Measurements from ENCODE around the gene ZPR1.
"Not testable (repeated sequence)": the region's sequence is repeated elsewhere in the genome, so short reads cannot be mapped to it uniquely, and the experiment has no call there.

ZPR1 gene

GRCh38 chr11:116804001-116804400 is 16.2 kb upstream of the ZPR1 start:
- no peak for TF ChIP-seq CTCF (IDR thresholded peaks at IDR 0.05; ENCODE audit: low read depth, low read length)
- H3K4me3 ChIP-seq (ENCODE audit: low read depth, low read length) = no peak overlapping the region
- DNase-seq (ENCODE audit: low read depth, low spot score) = no peak
- in situ Hi-C loops (cut with HindIII; ENCODE audit: low sequenced_read_pairs) = no loop called here

GRCh38 chr11:116801662-116802061 is 13.8 kb upstream of the ZPR1 start:
- DNase-seq (ENCODE audit: low read depth, low spot score); in situ Hi-C loops (cut with HindIII; ENCODE audit: low sequenced_read_pairs); H3K4me3 ChIP-seq (ENCODE audit: low read depth, low read length): not testable (repeated sequence)

GRCh38 chr11:116800610-116801009 is 12.8 kb upstream of the ZPR1 start:
- TF ChIP-seq CTCF (IDR thresholded peaks at IDR 0.05; ENCODE audit: low read depth, low read length) = no peak
- in situ Hi-C loops (cut with HindIII; ENCODE audit: low sequenced_read_pairs) = no loop called here
- no peak overlapping the region for H3K4me3 ChIP-seq (ENCODE audit: low read depth, low read length)
- DNase-seq (ENCODE audit: low read depth, low spot score) = no peak

- no peak for TF ChIP-seq CTCF (IDR thresholded peaks at IDR 0.05; ENCODE audit: low read depth, low read length)
- H3K4me3 ChIP-seq (ENCODE audit: low read depth, low read length) = no peak overlapping the region
- in situ Hi-C loops (cut with HindIII; ENCODE audit: low sequenced_read_pairs) = no loop called here
- DNase-seq (ENCODE audit: low read depth, low spot score) = no peak
These were observed 10.5 kb upstream of the ZPR1 start for GRCh38 chr11:116798368-116798767.

- no peak for TF ChIP-seq CTCF (IDR thresholded peaks at IDR 0.05; ENCODE audit: low read depth, low read length)
- no peak for DNase-seq (ENCODE audit: low read depth, low spot score)
- no peak overlapping the region for H3K4me3 ChIP-seq (ENCODE audit: low read depth, low read length)
- in situ Hi-C loops (cut with HindIII; ENCODE audit: low sequenced_read_pairs) = no loop called here
These were observed 10.0 kb upstream of the ZPR1 start for GRCh38 chr11:116797816-116798215.

- no peak for TF ChIP-seq CTCF (IDR thresholded peaks at IDR 0.05; ENCODE audit: low read depth, low read length)
- DNase-seq (ENCODE audit: low read depth, low spot score) = no peak
- in situ Hi-C loops (cut with HindIII; ENCODE audit: low sequenced_read_pairs) = no loop called here
- no peak overlapping the region for H3K4me3 ChIP-seq (ENCODE audit: low read depth, low read length)
These were observed 8.7 kb upstream of the ZPR1 start for GRCh38 chr11:116796548-116796947.

- in situ Hi-C loops (cut with HindIII; ENCODE audit: low sequenced_read_pairs) = no loop called here
- no peak for DNase-seq (ENCODE audit: low read depth, low spot score)
- no peak overlapping the region for H3K4me3 ChIP-seq (ENCODE audit: low read depth, low read length)
- no peak for TF ChIP-seq CTCF (IDR thresholded peaks at IDR 0.05; ENCODE audit: low read depth, low read length)
These were observed 7.0 kb upstream of the ZPR1 start for GRCh38 chr11:116794851-116795250.

All from astrocyte of the spinal cord (primary cell).